HepG2 (cell line): ENCODE results near the gene ACAP1. TPM values are rescaled to one million over a fixed set of nuclear protein-coding genes. Genes with fewer than 3 reads are reported as not detected.

Source experiments
- ATAC-seq: fragments of 200-7000 bp; cut with Tn5 transposase; 3 replicates; pipeline ENCODE4 v1.9.1; 2020; ENCODE audit warnings: mild to moderate bottlenecking, moderate library complexity
- BruUV-seq: library from RNA; stranded (reverse); fragments of 400-500 nt; replicated peaks from 2 replicates; lab custom pipeline; 2021; lab: Mats Ljungman, UMichigan
- CTCF ChIA-PET: fragments of 300-600 bp; formaldehyde crosslinking; extraction: SDS; loops from one replicate; lab custom pipeline; 2021; ENCODE audit warnings: low total read pairs, inconsistent platforms, low intra/inter-chr PET ratio; lab: Yijun Ruan, JAX
- POLR2A ChIA-PET: fragments of 350-600 bp; sonication (Branson Sonifier 250); formaldehyde crosslinking; loops from one replicate; lab custom pipeline; 2020; ENCODE audit warnings: antibody characterized with exemption, inconsistent platforms; lab: Yijun Ruan, JAX
- DNase-seq: peaks from one replicate; pipeline ENCODE4 v3.0.0-alpha.2; 2015; ENCODE audit warnings: low spot score
- FAIRE-seq: peaks from 3 replicates; lab custom pipeline; 2011; peaks lifted over from hg19 to GRCh38; lab: Jason Lieb, UNC
- H2AFZ ChIP-seq: one replicate; pipeline ENCODE4 v1.6.1; 2011; ENCODE audit warnings: low read length, inconsistent platforms
- H3K27ac ChIP-seq: fragments of 300-600 bp; 3 replicates; pipeline ENCODE4 v1.8.0; 2011; ENCODE audit warnings: mixed run types, mild to moderate bottlenecking, mixed read lengths, low read length, inconsistent platforms; ENCODE audit not compliant: insufficient read depth; ENCODE audit errors: extremely low read length
- H3K27me3 ChIP-seq, 2 experiments: fragments of 200-600 bp in 1 of 2; 2 replicates in 1 of 2; 3 replicates in 1 of 2; pipeline versions ENCODE4 v1.6.0 to v1.8.0; 2011; ENCODE audit warnings: low read length in 2 of 2, mild to moderate bottlenecking in 2 of 2, moderate library complexity in 2 of 2, inconsistent platforms in 1 of 2; ENCODE audit not compliant: insufficient read depth in 2 of 2, control insufficient read depth in 1 of 2
- H3K36me3 ChIP-seq, 2 experiments: fragments of 200-600 bp in 1 of 2; replicated peaks in 1 of 2; 2 replicates in 1 of 2; 3 replicates in 1 of 2; pipeline versions ENCODE4 v1.5.1 to v1.8.0; 2011; ENCODE audit warnings: low read length in 2 of 2, inconsistent platforms in 1 of 2; ENCODE audit not compliant: insufficient read depth in 2 of 2, control insufficient read depth in 1 of 2
- H3K4me1 ChIP-seq: 2 replicates; pipeline ENCODE4 v1.5.1; 2012; ENCODE audit warnings: low read length, inconsistent platforms; ENCODE audit not compliant: insufficient read depth
- H3K4me2 ChIP-seq: 2 replicates; pipeline ENCODE4 v1.6.0; 2011; ENCODE audit warnings: low read depth, low read length, inconsistent platforms
- H3K4me3 ChIP-seq, 3 experiments: fragments of 200-600 bp in 1 of 3; sonication (generic), shearing (Covaris generic) in 1 of 3; replicated peaks in 1 of 3; 2 replicates each; pipeline ENCODE4 v1.5.1; 2011 to 2016; ENCODE audit warnings: low read length in 3 of 3, inconsistent platforms in 2 of 3, low read depth in 2 of 3, mild to moderate bottlenecking in 2 of 3, control low read depth in 1 of 3, mixed read lengths in 1 of 3; ENCODE audit not compliant: insufficient read depth in 1 of 3
- H3K79me2 ChIP-seq: one replicate; pipeline ENCODE4 v1.6.1; 2011; ENCODE audit warnings: low read length, inconsistent platforms; ENCODE audit not compliant: insufficient read depth
- H3K9ac ChIP-seq: 2 replicates; pipeline ENCODE4 v1.6.0; 2011; ENCODE audit warnings: mild to moderate bottlenecking, low read depth, low read length, inconsistent platforms; ENCODE audit not compliant: insufficient read depth
- H3K9me3 ChIP-seq: 2 replicates; pipeline ENCODE4 v1.5.1; 2012; ENCODE audit warnings: mild to moderate bottlenecking, low read length
- H4K20me1 ChIP-seq: 2 replicates; pipeline ENCODE4 v1.6.0; 2011; ENCODE audit warnings: inconsistent platforms, mild to moderate bottlenecking, low read length, moderate library complexity; ENCODE audit not compliant: insufficient read depth
- TEF ChIP-seq: sonication (generic); formaldehyde crosslinking; IDR thresholded peaks from 2 replicates; pipeline ENCODE4 v1.5.0; 2020; ENCODE audit warnings: missing genetic modification reagents
- ZBTB33 ChIP-seq: sonication (generic); formaldehyde crosslinking; IDR thresholded peaks from 2 replicates; pipeline ENCODE4 v1.4.0; 2020; ENCODE audit warnings: missing genetic modification reagents
- WGBS: methylation state at CpG from one replicate; pipeline ENCODE4 v1.1.6; 2017; ENCODE audit warnings: low lambda C conversion rate; 5-methylcytosine and 5-hydroxymethylcytosine counted together
- in situ Hi-C: cut with HindIII; loops from 2 replicates; pipeline ENCODE4 v1.10.0; 2017; ENCODE audit warnings: low pct_unique_long_range_greater_than_20kb; ENCODE audit not compliant: extremely low pct_ligation_motif_present
- intact Hi-C: fragments of 100-400 bp; cut with micrococcal nuclease; formaldehyde crosslinking; loops from one replicate; pipeline ENCODE4 v1.10.0; 2022; ENCODE audit not compliant: unreplicated experiment
- polyA plus RNA-seq, 8 experiments: library from polyadenylated mRNA; depleted of rRNA in 3 of 8; stranded (reverse) in 7 of 8; unstranded in 1 of 8; fragments of >200 nt; fragmentation: Illumina TruSeq in 4 of 8; extraction: Trizol in 4 of 8; gene quantifications; 2 replicates each; pipeline versions ENCODE4 v1.2.1 to v1.2.3, GENCODE V29; 2011 to 2016; ENCODE audit warnings: low read depth in 4 of 8, missing spikeins in 1 of 8, mixed read lengths in 1 of 8; ENCODE audit not compliant: insufficient read depth in 1 of 8
- total RNA-seq, 5 experiments: library from RNA; depleted of rRNA; stranded (reverse); fragments of >200 nt; fragmentation: Illumina TruSeq; extraction: Trizol; gene quantifications; 2 replicates each; pipeline ENCODE4 v1.2.3, GENCODE V29; 2016; ENCODE audit warnings: low read depth in 1 of 5

ACAP1 gene
- total and polyA plus RNA-seq, 2 of the 13 experiments (the other 11 are each of a cell fraction or from before 2014, with no cell fraction given), result 1.3 to 2.5 TPM

GRCh38 chr17:7294614-7295153 is 41.6 kb upstream of the ACAP1 start, which contains the start of gene YBX2:
Gene YBX2, minus strand, starts transcription at chr17:7294639. Its CDS starts 139 bp downstream, at chr17:7294500.
- DNase-seq (no peak), ATAC-seq (no peak), FAIRE-seq (no peak)
- Histone ChIP-seq H3K4me1 (peaks cover 41% of the 10 kb centered on the region), H3K9me3 (no peaks in the 10 kb centered on the region), H4K20me1 (no peaks in the 10 kb centered on the region), H3K79me2 (no peaks in the 10 kb centered on the region), H3K27ac (no peak within 1 kb of the TSS), H2AFZ (no peak within 1 kb of the TSS), H3K4me2 (peak within 1 kb of the TSS; percentile 75), H3K4me3 (peak within 1 kb of the TSS in 2 of 3 experiments; percentile 15 to 53; a peak in 4 of 6 replicates), H3K36me3 (no peaks in the 10 kb centered on the region), H3K9ac (0 out of 2 replicates have a peak within 1 kb of the TSS, but pooled peaks have one; percentile 34), H3K27me3 (peaks cover 0 to 11% of the 10 kb centered on the region in 2 experiments; a peak in 2 of 5 replicates)
- ChIA-PET POLR2A (no interaction called here), CTCF (no interaction called here)
- no TSS peak for BruUV-seq
- intact Hi-C loops (no loop called here), in situ Hi-C loops (no loop called here)
- TF ChIP-seq ZBTB33 (CRISPR knock-in tag), result peak; percentile 51; the same call in 1 of the 2 replicates
- TF ChIP-seq TEF (CRISPR knock-in tag), result no peak
- whole genome bisulfite sequencing, result 90% methylated on average over 56 of the region's 57 CpGs
